HepG2 (cell line): Measurements from ENCODE around the gene TMEM86B. TPM values are rescaled to one million over a fixed set of nuclear protein-coding genes. Genes with fewer than 3 reads are reported as not detected.

Source experiments
- ADNP ChIP-seq: sonication (generic); formaldehyde crosslinking; IDR thresholded peaks from 2 replicates; pipeline ENCODE4 v1.4.0; 2020; ENCODE audit warnings: missing genetic modification reagents
- AHR ChIP-seq: IDR thresholded peaks from 2 replicates; pipeline ENCODE4 v1.6.1; 2018; ENCODE audit warnings: missing genetic modification reagents, missing compliant biosample characterization
- ASH2L ChIP-seq: fragments of 300-600, 200-600 bp; sonication (generic); IDR thresholded peaks from 2 replicates; pipeline ENCODE4 v1.7.0; 2017; ENCODE audit warnings: low read depth, mild to moderate bottlenecking, moderate library complexity, mixed read lengths, low read length; ENCODE audit not compliant: insufficient read length
- CBX5 ChIP-seq: sonication (generic); formaldehyde crosslinking; IDR thresholded peaks from 2 replicates; pipeline ENCODE4 v1.4.0; 2020; ENCODE audit warnings: missing genetic modification reagents, borderline replicate concordance
- ELF3 ChIP-seq: IDR thresholded peaks from 2 replicates; pipeline ENCODE4 v1.6.1; 2016; ENCODE audit warnings: missing genetic modification reagents, missing compliant biosample characterization
- FOXC1 ChIP-seq: sonication (generic); formaldehyde crosslinking; IDR thresholded peaks from 2 replicates; pipeline ENCODE4 v1.8.0; 2022; ENCODE audit warnings: mild to moderate bottlenecking, missing genetic modification reagents, borderline replicate concordance
- GABPA ChIP-seq, 2 experiments: IDR thresholded peaks; 2 replicates each; pipeline ENCODE4 v1.6.1; 2011 to 2016; ENCODE audit warnings: low read depth in 2 of 2, low read length in 1 of 2, missing biosample characterization in 1 of 2, missing genetic modification characterization in 1 of 2
- GABPB1 ChIP-seq: IDR thresholded peaks from 2 replicates; pipeline ENCODE4 v1.6.1; 2016; ENCODE audit warnings: mild to moderate bottlenecking, missing genetic modification reagents, moderate library complexity, missing compliant biosample characterization
- GTF2F1 ChIP-seq: fragments of 150-350 bp; IDR thresholded peaks from 2 replicates; pipeline ENCODE4 v1.6.1; 2014; ENCODE audit warnings: low read length
- HNRNPH1 ChIP-seq: fragments of 200-400 bp; formaldehyde crosslinking; optimal IDR thresholded peaks from 2 replicates; pipeline ENCODE3; 2017; ENCODE audit warnings: mild to moderate bottlenecking, low read depth, low read length
- MAX ChIP-seq: IDR thresholded peaks from 2 replicates; pipeline ENCODE4 v1.6.1; 2012; ENCODE audit warnings: inconsistent platforms
- NFE2L2 ChIP-seq: fragments of 150-350 bp; IDR thresholded peaks from 2 replicates; pipeline ENCODE4 v1.6.1; 2014; ENCODE audit warnings: low read length
- NFYB ChIP-seq: sonication (generic); formaldehyde crosslinking; IDR thresholded peaks from 2 replicates; pipeline ENCODE4 v1.4.0; 2020; ENCODE audit warnings: missing genetic modification reagents
- NR2F6 ChIP-seq, 2 experiments: IDR thresholded peaks; 2 replicates each; pipeline ENCODE4 v1.6.1; 2016; ENCODE audit warnings: antibody characterized with exemption in 1 of 2, mild to moderate bottlenecking in 1 of 2
- PAF1 ChIP-seq: IDR thresholded peaks from 2 replicates; pipeline ENCODE4 v1.6.1; 2016; ENCODE audit warnings: missing genetic modification reagents, missing compliant biosample characterization
- SALL1 ChIP-seq: sonication (generic); formaldehyde crosslinking; IDR thresholded peaks from 2 replicates; pipeline ENCODE4 v1.8.0; 2022; ENCODE audit warnings: mild to moderate bottlenecking, missing genetic modification reagents
- SRF ChIP-seq: IDR thresholded peaks from 2 replicates; pipeline ENCODE4 v1.6.1; 2011; ENCODE audit warnings: mild to moderate bottlenecking, low read depth, low read length, moderate library complexity
- ZEB1 ChIP-seq: IDR thresholded peaks from 2 replicates; pipeline ENCODE4 v1.6.1; 2012; ENCODE audit warnings: mild to moderate bottlenecking, low read depth, inconsistent platforms; ENCODE audit not compliant: insufficient replicate concordance
- ZKSCAN1 ChIP-seq: fragments of 150-350 bp; IDR thresholded peaks from 2 replicates; pipeline ENCODE4 v1.6.1; 2014; ENCODE audit warnings: low read length
- ZNF292 ChIP-seq: sonication (generic); formaldehyde crosslinking; IDR thresholded peaks from 2 replicates; pipeline ENCODE4 v1.8.1; 2022; ENCODE audit warnings: mild to moderate bottlenecking, low read depth, missing genetic modification reagents, borderline replicate concordance
- ZNF367 ChIP-seq: sonication (generic); formaldehyde crosslinking; IDR thresholded peaks from 2 replicates; pipeline ENCODE4 v1.4.0; 2020; ENCODE audit warnings: missing genetic modification reagents, borderline replicate concordance
- ZNF589 ChIP-seq: sonication (generic); formaldehyde crosslinking; conservative IDR thresholded peaks from 2 replicates; pipeline ENCODE4 v1.8.0; 2022; ENCODE audit warnings: mild to moderate bottlenecking, moderate library complexity, missing genetic modification reagents
- ZNF670 ChIP-seq: sonication (generic); formaldehyde crosslinking; IDR thresholded peaks from 2 replicates; pipeline ENCODE4 v1.8.0; 2022; ENCODE audit warnings: mild to moderate bottlenecking, missing genetic modification reagents, borderline replicate concordance
- ZSCAN21 ChIP-seq: sonication (generic); formaldehyde crosslinking; IDR thresholded peaks from 2 replicates; pipeline ENCODE4 v1.8.0; 2022; ENCODE audit warnings: mild to moderate bottlenecking, missing genetic modification reagents, moderate library complexity, borderline replicate concordance
- polyA plus RNA-seq, 8 experiments: library from polyadenylated mRNA; depleted of rRNA in 3 of 8; stranded (reverse) in 7 of 8; unstranded in 1 of 8; fragments of >200 nt; fragmentation: Illumina TruSeq in 4 of 8; extraction: Trizol in 4 of 8; gene quantifications; 2 replicates each; pipeline versions ENCODE4 v1.2.1 to v1.2.3, GENCODE V29; 2011 to 2016; ENCODE audit warnings: low read depth in 4 of 8, missing spikeins in 1 of 8, mixed read lengths in 1 of 8; ENCODE audit not compliant: insufficient read depth in 1 of 8
- total RNA-seq, 5 experiments: library from RNA; depleted of rRNA; stranded (reverse); fragments of >200 nt; fragmentation: Illumina TruSeq; extraction: Trizol; gene quantifications; 2 replicates each; pipeline ENCODE4 v1.2.3, GENCODE V29; 2016; ENCODE audit warnings: low read depth in 1 of 5
- TF ChIP-seq, protein P1 (sequence below): sonication (generic); formaldehyde crosslinking; IDR thresholded peaks from 2 replicates; pipeline ENCODE4 v1.4.0; 2020; ENCODE audit warnings: missing genetic modification reagents
- TF ChIP-seq, protein P2 (sequence below): sonication (generic); formaldehyde crosslinking; IDR thresholded peaks from 2 replicates; pipeline ENCODE4 v1.4.0; 2020; ENCODE audit warnings: missing genetic modification reagents

TMEM86B gene
- total and polyA plus RNA-seq, 2 of the 13 experiments (the other 11 are each of a cell fraction or from before 2014, with no cell fraction given): 7.7 to 9.6 TPM

DNA sequence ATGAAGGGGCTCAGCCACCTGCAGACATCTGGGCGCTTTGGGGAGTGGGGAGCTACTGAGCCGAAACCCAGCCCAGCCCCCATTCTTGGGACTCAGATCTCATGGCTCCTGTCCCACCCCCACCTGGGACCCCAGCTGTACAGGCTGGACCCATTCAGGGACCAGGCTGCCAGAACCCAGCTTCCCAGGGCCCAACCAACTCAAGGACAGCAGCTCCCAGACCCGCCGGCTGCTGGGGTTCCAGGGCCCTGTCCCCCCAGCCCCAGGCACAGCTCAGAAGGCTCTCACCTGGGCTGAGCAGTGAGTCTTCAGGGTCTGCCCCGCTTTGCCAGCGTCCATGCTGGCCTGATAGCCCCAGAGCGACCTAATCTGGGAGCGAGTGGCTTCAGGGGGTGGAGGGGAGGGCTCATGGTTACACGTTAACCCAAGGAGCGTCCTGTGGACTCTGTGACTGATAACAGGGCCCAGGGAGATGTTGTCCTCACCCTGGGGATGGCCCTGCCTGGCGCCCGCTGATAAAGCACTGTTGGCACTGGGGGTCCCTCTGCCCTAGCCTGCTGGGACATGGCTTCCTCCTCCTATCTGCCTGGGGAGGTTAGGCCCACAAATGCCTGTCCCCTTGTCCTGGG is at the start of gene TMEM86B (continued):
- peak; percentile 68 for TF ChIP-seq SALL1 (CRISPR knock-in tag)
- no peak for TF ChIP-seq ZNF367 (CRISPR knock-in tag)
- TF ChIP-seq NR2F6 (IDR thresholded peaks at IDR 0.05): no peak
- peak; percentile 51; the same call in 1 of the 2 replicates for TF ChIP-seq NR2F6 (CRISPR knock-in tag; IDR thresholded peaks at IDR 0.05)
- no peak for TF ChIP-seq GTF2F1
- no peak for TF ChIP-seq SRF
- peak; percentile 79; the same call in 1 of the 2 replicates for TF ChIP-seq FOXC1
- TF ChIP-seq ZNF670 (CRISPR knock-in tag): no peak
- no peak; the same call in 1 of the 2 replicates for TF ChIP-seq CBX5 (CRISPR knock-in tag)
- TF ChIP-seq MAX: peak; percentile 53; the same call in 1 of the 2 replicates
- TF ChIP-seq ZNF589 (CRISPR knock-in tag): no peak
- peak; percentile 62; the same call in 1 of the 2 replicates for TF ChIP-seq ELF3 (CRISPR knock-in tag)
- TF ChIP-seq NFYB (CRISPR knock-in tag): no peak
- TF ChIP-seq GABPA (IDR thresholded peaks at IDR 0.05; ENCODE audit: low read depth, low read length): no peak
- no peak for TF ChIP-seq GABPA (CRISPR knock-in tag; IDR thresholded peaks at IDR 0.05; ENCODE audit: low read depth)
- TF ChIP-seq, protein P1, sequence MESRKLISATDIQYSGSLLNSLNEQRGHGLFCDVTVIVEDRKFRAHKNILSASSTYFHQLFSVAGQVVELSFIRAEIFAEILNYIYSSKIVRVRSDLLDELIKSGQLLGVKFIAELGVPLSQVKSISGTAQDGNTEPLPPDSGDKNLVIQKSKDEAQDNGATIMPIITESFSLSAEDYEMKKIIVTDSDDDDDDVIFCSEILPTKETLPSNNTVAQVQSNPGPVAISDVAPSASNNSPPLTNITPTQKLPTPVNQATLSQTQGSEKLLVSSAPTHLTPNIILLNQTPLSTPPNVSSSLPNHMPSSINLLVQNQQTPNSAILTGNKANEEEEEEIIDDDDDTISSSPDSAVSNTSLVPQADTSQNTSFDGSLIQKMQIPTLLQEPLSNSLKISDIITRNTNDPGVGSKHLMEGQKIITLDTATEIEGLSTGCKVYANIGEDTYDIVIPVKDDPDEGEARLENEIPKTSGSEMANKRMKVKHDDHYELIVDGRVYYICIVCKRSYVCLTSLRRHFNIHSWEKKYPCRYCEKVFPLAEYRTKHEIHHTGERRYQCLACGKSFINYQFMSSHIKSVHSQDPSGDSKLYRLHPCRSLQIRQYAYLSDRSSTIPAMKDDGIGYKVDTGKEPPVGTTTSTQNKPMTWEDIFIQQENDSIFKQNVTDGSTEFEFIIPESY: no peak
- TF ChIP-seq GABPB1 (CRISPR knock-in tag): peak; percentile 35; the same call in 1 of the 2 replicates
- no peak for TF ChIP-seq ZEB1
- no peak for TF ChIP-seq ZKSCAN1
- TF ChIP-seq ADNP (CRISPR knock-in tag): no peak
- TF ChIP-seq NFE2L2: no peak
- no peak for TF ChIP-seq ASH2L
- TF ChIP-seq PAF1 (CRISPR knock-in tag): no peak
- TF ChIP-seq, protein P2, sequence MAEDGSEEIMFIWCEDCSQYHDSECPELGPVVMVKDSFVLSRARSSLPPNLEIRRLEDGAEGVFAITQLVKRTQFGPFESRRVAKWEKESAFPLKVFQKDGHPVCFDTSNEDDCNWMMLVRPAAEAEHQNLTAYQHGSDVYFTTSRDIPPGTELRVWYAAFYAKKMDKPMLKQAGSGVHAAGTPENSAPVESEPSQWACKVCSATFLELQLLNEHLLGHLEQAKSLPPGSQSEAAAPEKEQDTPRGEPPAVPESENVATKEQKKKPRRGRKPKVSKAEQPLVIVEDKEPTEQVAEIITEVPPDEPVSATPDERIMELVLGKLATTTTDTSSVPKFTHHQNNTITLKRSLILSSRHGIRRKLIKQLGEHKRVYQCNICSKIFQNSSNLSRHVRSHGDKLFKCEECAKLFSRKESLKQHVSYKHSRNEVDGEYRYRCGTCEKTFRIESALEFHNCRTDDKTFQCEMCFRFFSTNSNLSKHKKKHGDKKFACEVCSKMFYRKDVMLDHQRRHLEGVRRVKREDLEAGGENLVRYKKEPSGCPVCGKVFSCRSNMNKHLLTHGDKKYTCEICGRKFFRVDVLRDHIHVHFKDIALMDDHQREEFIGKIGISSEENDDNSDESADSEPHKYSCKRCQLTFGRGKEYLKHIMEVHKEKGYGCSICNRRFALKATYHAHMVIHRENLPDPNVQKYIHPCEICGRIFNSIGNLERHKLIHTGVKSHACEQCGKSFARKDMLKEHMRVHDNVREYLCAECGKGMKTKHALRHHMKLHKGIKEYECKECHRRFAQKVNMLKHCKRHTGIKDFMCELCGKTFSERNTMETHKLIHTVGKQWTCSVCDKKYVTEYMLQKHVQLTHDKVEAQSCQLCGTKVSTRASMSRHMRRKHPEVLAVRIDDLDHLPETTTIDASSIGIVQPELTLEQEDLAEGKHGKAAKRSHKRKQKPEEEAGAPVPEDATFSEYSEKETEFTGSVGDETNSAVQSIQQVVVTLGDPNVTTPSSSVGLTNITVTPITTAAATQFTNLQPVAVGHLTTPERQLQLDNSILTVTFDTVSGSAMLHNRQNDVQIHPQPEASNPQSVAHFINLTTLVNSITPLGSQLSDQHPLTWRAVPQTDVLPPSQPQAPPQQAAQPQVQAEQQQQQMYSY (CRISPR knock-in tag): peak; percentile 23; the same call in 1 of the 2 replicates
- no peak for TF ChIP-seq AHR (CRISPR knock-in tag)
- no peak for TF ChIP-seq ZNF292 (CRISPR knock-in tag)
- TF ChIP-seq ZSCAN21 (CRISPR knock-in tag): peak; percentile 55; the same call in 1 of the 2 replicates
- TF ChIP-seq HNRNPH1: no peak
